Vagina (tissue), 2 donors: ENCODE measurements around the gene NUP210L. TPM values are rescaled to one million over a fixed set of nuclear protein-coding genes. Genes with fewer than 3 reads are reported as not detected.
"Not testable (repeated sequence)": the region's sequence is repeated elsewhere in the genome, so short reads cannot be mapped to it uniquely, and the experiment has no call there.

ENCODE experiments used
- DNase-seq, 2 donors: peaks; one replicate each; pipeline ENCODE4 v3.0.0-alpha.2; 2017; ENCODE audit errors: extremely low spot score in 2 of 2
- H3K27ac ChIP-seq: fragments of 200-600 bp; sonication (generic); one replicate; pipeline ENCODE4 v1.5.1; 2019
- H3K27me3 ChIP-seq: fragments of 200-600 bp; sonication (generic); one replicate; pipeline ENCODE4 v1.5.1; 2019
- H3K36me3 ChIP-seq, 2 donors: fragments of 200-600 bp; sonication (generic); one replicate each; pipeline ENCODE4 v1.5.1; 2017 to 2019
- H3K4me1 ChIP-seq: fragments of 200-600 bp; sonication (generic); one replicate; pipeline ENCODE4 v1.5.1; 2019
- H3K4me3 ChIP-seq, 2 donors: fragments of 200-600 bp; sonication (generic); 1 replicate in 1 of 2; 2 replicates in 1 of 2; pipeline ENCODE4 v1.5.1; 2016 to 2019
- H3K9me3 ChIP-seq: fragments of 200-600 bp; sonication (generic); one replicate; pipeline ENCODE4 v1.5.1; 2019
- POLR2A ChIP-seq, 2 donors: fragments of 450-650 bp; IDR thresholded peaks; one replicate each; pipeline ENCODE4 v1.6.1; 2017; ENCODE audit warnings: antibody characterized with exemption in 2 of 2, mild to moderate bottlenecking in 2 of 2, moderate library complexity in 2 of 2
- POLR2AphosphoS5 ChIP-seq, 2 donors: sonication (generic); formaldehyde crosslinking; IDR thresholded peaks; one replicate each; pipeline ENCODE4 v1.9.0; 2017; ENCODE audit warnings: antibody characterized with exemption in 2 of 2, mild to moderate bottlenecking in 2 of 2, low read depth in 1 of 2; ENCODE audit not compliant: insufficient read depth in 1 of 2
- intact Hi-C: fragments of 100-400 bp; cut with DNase I; formaldehyde crosslinking; loops from one replicate; pipeline ENCODE4 v1.15.1; 2023
- total RNA-seq: library from RNA; depleted of rRNA; stranded (reverse); fragments of >200 nt; gene quantifications from one replicate; pipeline ENCODE4 v1.2.3, GENCODE V29; 2016
- TF ChIP-seq, protein P1 (sequence below), 3 experiments: fragments of 450-650 bp in 2 of 3; fragments of 200-600 bp in 1 of 3; sonication (generic) in 1 of 3; IDR thresholded peaks; one replicate each; pipeline ENCODE4 v1.5.1; 2017 to 2019; ENCODE audit warnings: antibody characterized with exemption in 3 of 3, mild to moderate bottlenecking in 2 of 3, moderate library complexity in 2 of 3

Gene NUP210L
- total RNA-seq, 1 donor from 2014 or later: not detected

DNA sequence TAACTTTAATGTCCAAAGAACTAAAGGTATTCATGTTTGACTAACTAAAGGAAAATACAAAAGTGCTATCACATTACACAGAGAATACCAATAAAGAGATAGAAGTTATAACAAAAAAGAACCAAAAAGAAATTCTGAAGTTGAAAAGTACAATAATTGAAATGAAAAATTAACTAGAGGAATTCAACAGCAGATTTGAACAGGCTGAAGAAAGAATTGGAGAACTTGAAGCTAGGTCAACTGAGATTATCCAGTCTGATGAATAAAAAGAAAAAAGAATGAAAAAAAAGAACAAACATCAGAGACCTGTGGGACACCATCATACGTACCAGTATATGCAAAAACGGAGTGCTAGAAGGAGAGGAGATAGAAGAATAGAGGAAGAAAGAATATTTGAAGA is 78.5 kb downstream of the NUP210L start:
- TF ChIP-seq POLR2AphosphoS5 (IDR thresholded peaks at IDR 0.05; ENCODE audit: insufficient read depth in 1 of 2, low read depth in 1 of 2) (no peak), POLR2A (IDR thresholded peaks at IDR 0.05) (no peak)
- TF ChIP-seq, protein P1, sequence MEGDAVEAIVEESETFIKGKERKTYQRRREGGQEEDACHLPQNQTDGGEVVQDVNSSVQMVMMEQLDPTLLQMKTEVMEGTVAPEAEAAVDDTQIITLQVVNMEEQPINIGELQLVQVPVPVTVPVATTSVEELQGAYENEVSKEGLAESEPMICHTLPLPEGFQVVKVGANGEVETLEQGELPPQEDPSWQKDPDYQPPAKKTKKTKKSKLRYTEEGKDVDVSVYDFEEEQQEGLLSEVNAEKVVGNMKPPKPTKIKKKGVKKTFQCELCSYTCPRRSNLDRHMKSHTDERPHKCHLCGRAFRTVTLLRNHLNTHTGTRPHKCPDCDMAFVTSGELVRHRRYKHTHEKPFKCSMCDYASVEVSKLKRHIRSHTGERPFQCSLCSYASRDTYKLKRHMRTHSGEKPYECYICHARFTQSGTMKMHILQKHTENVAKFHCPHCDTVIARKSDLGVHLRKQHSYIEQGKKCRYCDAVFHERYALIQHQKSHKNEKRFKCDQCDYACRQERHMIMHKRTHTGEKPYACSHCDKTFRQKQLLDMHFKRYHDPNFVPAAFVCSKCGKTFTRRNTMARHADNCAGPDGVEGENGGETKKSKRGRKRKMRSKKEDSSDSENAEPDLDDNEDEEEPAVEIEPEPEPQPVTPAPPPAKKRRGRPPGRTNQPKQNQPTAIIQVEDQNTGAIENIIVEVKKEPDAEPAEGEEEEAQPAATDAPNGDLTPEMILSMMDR (IDR thresholded peaks at IDR 0.05): no peak
- no peaks in the 10 kb centered on the region for H3K4me1 ChIP-seq
- no peak overlapping the region for H3K27ac ChIP-seq
- H3K27me3 ChIP-seq: no peaks in the 10 kb centered on the region
- intact Hi-C loops: no loop called here
- H3K4me3 ChIP-seq: no peak overlapping the region
- DNase-seq: no peak
- no peaks in the 10 kb centered on the region for H3K36me3 ChIP-seq
- no peaks in the 10 kb centered on the region for H3K9me3 ChIP-seq

DNA sequence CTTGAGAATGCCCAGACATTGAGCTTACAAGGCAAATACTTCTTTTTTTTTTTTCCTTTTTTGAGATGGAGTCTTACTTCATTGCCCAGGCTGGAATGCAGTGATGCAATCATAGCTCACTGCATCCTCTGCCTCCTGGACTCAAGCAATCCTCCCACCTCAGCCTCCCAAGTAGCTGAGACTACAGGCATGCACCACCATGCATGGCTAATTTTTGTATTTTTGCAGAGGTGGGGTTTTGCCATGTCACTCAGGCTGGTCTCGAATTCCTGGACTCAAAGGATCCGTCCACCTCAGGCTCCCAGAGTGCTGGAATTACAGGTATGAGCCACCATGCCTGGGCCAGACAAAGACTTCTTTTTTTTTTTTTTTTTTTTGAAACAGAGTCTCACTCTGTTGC is 79.1 kb downstream of the NUP210L start:
- TF ChIP-seq POLR2AphosphoS5 (IDR thresholded peaks at IDR 0.05; ENCODE audit: insufficient read depth in 1 of 2, low read depth in 1 of 2) (no peak), POLR2A (IDR thresholded peaks at IDR 0.05) (no peak)
- TF ChIP-seq, protein P1 (IDR thresholded peaks at IDR 0.05): no peak
- no peak for DNase-seq
- Histone ChIP-seq H3K4me3 (no peak overlapping the region), H3K9me3 (no peaks in the 10 kb centered on the region), H3K27ac (no peak overlapping the region), H3K36me3 (no peaks in the 10 kb centered on the region), H3K27me3 (no peaks in the 10 kb centered on the region), H3K4me1 (no peaks in the 10 kb centered on the region)
- intact Hi-C loops: no loop called here

DNA sequence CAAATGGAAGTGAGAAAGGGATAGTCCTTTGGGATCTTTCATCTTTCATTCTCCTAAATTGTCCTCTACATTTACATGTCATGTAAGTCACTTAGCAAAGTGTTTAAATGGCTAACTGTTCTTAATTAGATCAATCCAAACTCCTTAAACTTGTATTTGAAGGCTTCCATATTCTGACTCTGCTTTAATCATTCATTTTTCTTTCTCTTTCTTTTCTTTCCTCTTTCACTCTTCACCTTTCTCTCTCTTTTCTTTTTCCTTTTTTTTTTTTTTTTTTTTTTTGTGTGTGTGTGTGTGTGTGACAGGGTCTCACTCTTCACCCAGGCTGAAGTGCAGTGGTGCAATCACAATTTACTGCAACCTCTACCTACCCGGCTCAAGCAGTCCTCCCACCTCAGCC is 92.6 kb downstream of the NUP210L start:
- Histone ChIP-seq H3K27me3 (no peaks in the 10 kb centered on the region), H3K27ac (no peak overlapping the region), H3K9me3 (no peaks in the 10 kb centered on the region), H3K36me3 (no peaks in the 10 kb centered on the region), H3K4me3 (no peak overlapping the region), H3K4me1 (no peaks in the 10 kb centered on the region)
- intact Hi-C loops: no loop called here
- no peak for TF ChIP-seq POLR2AphosphoS5 (IDR thresholded peaks at IDR 0.05; ENCODE audit: insufficient read depth in 1 of 2, low read depth in 1 of 2)
- DNase-seq: no peak

DNA sequence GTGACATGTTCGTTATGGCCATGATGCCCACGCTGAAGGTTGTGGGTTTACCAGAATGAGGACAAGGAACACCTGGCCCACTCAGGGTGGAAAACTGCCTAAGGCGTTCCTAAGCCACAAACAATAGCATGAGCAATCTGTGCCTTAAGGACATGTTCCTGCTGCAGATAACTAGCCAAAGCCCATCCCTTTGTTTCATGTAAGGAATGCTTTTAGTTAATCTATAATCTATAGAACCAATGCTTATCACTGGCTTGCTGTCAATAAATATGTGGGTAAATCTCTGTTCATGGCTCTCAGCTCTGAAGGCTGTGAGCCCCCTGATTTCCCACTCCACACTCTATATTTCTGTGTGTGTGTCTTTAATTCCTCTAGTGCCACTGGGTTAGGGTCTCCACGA is 107.4 kb downstream of the NUP210L start:
- H3K4me1 ChIP-seq, H3K27me3 ChIP-seq, H3K4me3 ChIP-seq, H3K27ac ChIP-seq, intact Hi-C loops, DNase-seq, H3K36me3 ChIP-seq, H3K9me3 ChIP-seq: not testable (repeated sequence)

DNA sequence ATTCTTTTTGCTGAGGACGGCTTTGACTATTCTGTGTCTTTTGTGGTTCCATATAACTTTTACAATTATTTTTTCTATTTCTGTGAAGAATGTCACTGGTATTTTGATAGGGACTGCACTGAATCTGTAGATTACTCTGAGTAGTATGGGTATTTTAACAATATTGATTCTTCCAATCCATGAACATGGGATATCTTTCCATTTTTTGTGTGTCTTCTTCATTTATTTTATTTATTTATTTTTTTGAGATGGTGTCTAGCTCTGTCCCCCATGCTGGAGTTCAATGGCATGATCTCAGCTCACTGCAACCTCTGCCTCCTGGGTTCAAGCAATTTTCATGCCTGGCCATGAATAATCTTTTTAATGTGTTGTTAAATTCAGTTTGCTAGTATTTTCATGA is 121.2 kb downstream of the NUP210L start:
- H3K27me3 ChIP-seq, intact Hi-C loops, H3K4me3 ChIP-seq, H3K4me1 ChIP-seq, H3K27ac ChIP-seq, H3K36me3 ChIP-seq, H3K9me3 ChIP-seq, DNase-seq: not testable (repeated sequence)

DNA sequence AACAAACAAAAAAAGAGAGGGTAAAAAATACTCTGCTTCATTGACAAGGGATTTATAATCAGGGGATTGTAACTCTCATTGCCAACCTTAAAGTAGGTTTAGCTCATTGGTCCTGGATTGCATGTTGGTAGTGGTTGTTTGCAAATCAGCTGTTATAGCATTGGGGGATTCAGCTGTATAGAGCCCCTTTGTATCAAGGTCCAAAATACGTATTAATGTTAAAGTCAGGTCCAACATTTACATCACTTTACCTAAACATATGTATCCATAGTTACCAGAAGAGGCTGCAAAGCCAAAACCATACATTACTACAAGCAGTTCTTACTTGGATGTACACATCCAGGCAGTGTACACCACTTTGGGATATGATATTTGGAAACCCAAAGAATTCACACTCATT is 134.9 kb downstream of the NUP210L start:
- no peak overlapping the region for H3K27ac ChIP-seq
- no peak overlapping the region for H3K4me3 ChIP-seq
- H3K36me3 ChIP-seq: no peaks in the 10 kb centered on the region
- no peak for TF ChIP-seq POLR2AphosphoS5 (IDR thresholded peaks at IDR 0.05; ENCODE audit: insufficient read depth in 1 of 2, low read depth in 1 of 2)
- TF ChIP-seq, protein P1 (IDR thresholded peaks at IDR 0.05): no peak
- no peak for TF ChIP-seq POLR2A (IDR thresholded peaks at IDR 0.05)
- H3K4me1 ChIP-seq: no peaks in the 10 kb centered on the region
- no peaks in the 10 kb centered on the region for H3K27me3 ChIP-seq
- DNase-seq: no peak
- H3K9me3 ChIP-seq: no peaks in the 10 kb centered on the region
- intact Hi-C loops: no loop called here

DNA sequence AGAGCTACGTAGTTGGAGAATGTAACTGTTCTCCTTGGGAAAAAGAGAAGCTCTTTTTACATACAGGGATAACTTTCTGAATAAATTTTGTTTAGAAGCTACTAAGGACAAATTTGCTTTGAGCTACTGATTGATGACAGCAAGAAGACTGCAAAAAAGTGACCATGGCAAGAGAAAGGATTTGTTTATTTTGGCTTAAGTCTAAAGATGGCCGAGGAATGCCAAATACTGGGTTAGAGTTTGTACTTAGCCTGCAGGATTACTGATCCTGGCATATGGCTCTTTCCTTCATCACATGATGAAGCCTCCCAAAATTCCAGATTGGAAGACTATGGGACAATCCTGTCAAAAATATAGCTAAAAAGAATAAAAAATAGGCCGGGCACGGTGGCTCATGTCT is 135.6 kb downstream of the NUP210L start:
- no peak for DNase-seq
- no peak overlapping the region for H3K4me3 ChIP-seq
- TF ChIP-seq, protein P1 (IDR thresholded peaks at IDR 0.05): no peak
- no peak for TF ChIP-seq POLR2AphosphoS5 (IDR thresholded peaks at IDR 0.05; ENCODE audit: insufficient read depth in 1 of 2, low read depth in 1 of 2)
- no peak for TF ChIP-seq POLR2A (IDR thresholded peaks at IDR 0.05)
- intact Hi-C loops: no loop called here
- H3K36me3 ChIP-seq: no peaks in the 10 kb centered on the region
- H3K27ac ChIP-seq: no peak overlapping the region
- H3K9me3 ChIP-seq: no peaks in the 10 kb centered on the region
- no peaks in the 10 kb centered on the region for H3K27me3 ChIP-seq
- no peaks in the 10 kb centered on the region for H3K4me1 ChIP-seq
